Measurements from ENCODE around the gene GABRA6. TPM values are rescaled to one million over a fixed set of nuclear protein-coding genes. Genes with fewer than 3 reads are reported as not detected.

Gene GABRA6
- total and polyA plus RNA-seq, 4 donors = not detected

DNA sequence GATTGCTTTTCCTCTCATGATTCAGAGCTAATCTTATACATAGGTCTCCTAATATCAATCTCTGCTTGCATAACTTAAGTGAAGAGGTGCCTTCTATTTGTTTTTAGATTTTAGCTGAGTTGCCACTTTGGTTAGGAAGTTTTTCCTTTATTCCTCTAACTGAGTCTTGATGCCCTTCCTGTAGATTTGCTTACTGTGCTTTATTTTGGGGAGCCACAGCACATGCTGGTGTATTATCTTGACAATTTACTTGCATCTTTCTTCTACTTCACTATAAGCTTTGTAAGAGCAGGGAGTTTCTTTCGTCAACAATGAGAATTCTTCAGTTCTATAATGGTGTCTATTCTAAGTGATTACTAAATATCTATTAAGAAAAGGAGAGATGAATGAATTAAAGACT lies 54.9 kb downstream of the GABRA6 start:
- ATAC-seq (ENCODE audit: insufficient read depth, low FRiP score) (no peak), DNase-seq (no peak)
- no peak overlapping the region for H3K27ac ChIP-seq (ENCODE audit: low read depth in 1 of 2, low read length in 1 of 2)
- H3K4me3 ChIP-seq = no peak overlapping the region
- no peaks in the 10 kb centered on the region for H3K27me3 ChIP-seq (ENCODE audit: control insufficient read depth in 3 of 3, insufficient read depth in 3 of 3, low read length in 2 of 3)
- H3K9me3 ChIP-seq (ENCODE audit: control insufficient read depth in 4 of 4, insufficient read depth in 3 of 4, low read length in 3 of 4) = peaks cover 0 to 4% (median 1%) of the 10 kb centered on the region in 4 donors
- WGBS, 2 donors = 89 to 91% methylated on average over 1 of the region's 1 CpG
- H3K36me3 ChIP-seq (ENCODE audit: control insufficient read depth in 4 of 4, insufficient read depth in 4 of 4, low read length in 4 of 4) = no peaks in the 10 kb centered on the region
- no peak overlapping the region for H3K9ac ChIP-seq (ENCODE audit: insufficient read depth in 1 of 2, low read length in 2 of 2)
- TF ChIP-seq, protein P1, sequence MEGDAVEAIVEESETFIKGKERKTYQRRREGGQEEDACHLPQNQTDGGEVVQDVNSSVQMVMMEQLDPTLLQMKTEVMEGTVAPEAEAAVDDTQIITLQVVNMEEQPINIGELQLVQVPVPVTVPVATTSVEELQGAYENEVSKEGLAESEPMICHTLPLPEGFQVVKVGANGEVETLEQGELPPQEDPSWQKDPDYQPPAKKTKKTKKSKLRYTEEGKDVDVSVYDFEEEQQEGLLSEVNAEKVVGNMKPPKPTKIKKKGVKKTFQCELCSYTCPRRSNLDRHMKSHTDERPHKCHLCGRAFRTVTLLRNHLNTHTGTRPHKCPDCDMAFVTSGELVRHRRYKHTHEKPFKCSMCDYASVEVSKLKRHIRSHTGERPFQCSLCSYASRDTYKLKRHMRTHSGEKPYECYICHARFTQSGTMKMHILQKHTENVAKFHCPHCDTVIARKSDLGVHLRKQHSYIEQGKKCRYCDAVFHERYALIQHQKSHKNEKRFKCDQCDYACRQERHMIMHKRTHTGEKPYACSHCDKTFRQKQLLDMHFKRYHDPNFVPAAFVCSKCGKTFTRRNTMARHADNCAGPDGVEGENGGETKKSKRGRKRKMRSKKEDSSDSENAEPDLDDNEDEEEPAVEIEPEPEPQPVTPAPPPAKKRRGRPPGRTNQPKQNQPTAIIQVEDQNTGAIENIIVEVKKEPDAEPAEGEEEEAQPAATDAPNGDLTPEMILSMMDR (IDR thresholded peaks at IDR 0.05; ENCODE audit: control extremely low read depth, extremely low read depth) = no peak
- no peaks in the 10 kb centered on the region for H3K4me1 ChIP-seq (ENCODE audit: control insufficient read depth in 5 of 5, insufficient read depth in 5 of 5, low read length in 5 of 5)

DNA sequence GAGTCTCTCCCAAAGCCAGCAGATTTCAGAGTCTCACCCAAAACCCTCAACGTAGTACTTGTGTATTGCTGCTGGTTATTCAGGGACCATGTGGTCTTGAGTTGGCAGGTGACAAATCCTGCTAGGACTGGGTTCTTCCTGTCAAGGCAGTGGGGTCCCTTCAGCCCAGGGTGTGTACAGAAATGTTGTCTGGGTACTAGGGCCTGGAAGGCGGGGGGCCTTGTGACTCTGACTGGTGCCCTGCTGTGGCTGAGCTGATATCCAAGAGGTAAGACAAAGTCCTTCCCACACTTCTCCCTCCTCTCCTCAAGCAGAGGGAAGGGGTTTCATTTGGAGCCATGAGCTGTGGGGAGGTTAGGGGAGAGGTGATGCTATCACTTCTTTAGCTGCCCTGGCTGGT lies 58.8 kb downstream of the GABRA6 start:
- ATAC-seq (ENCODE audit: insufficient read depth, low FRiP score) = no peak
- WGBS, 2 donors = 85 to 88% methylated on average over 2 of the region's 2 CpGs

GRCh38 chr5:161745392-161745791 lies 59.9 kb downstream of the GABRA6 start:
- Histone ChIP-seq H3K27ac (ENCODE audit: low read depth in 1 of 2, low read length in 1 of 2) (no peak overlapping the region), H3K9me3 (ENCODE audit: control insufficient read depth in 4 of 4, insufficient read depth in 3 of 4, low read length in 3 of 4) (peaks cover 0 to 5% (median 2%) of the 10 kb centered on the region in 4 donors), H3K9ac (ENCODE audit: insufficient read depth in 1 of 2, low read length in 2 of 2) (no peak overlapping the region), H3K36me3 (ENCODE audit: control insufficient read depth in 4 of 4, insufficient read depth in 4 of 4, low read length in 4 of 4) (no peaks in the 10 kb centered on the region), H3K4me3 (no peak overlapping the region), H3K4me1 (ENCODE audit: control insufficient read depth in 5 of 5, insufficient read depth in 5 of 5, low read length in 5 of 5) (no peaks in the 10 kb centered on the region), H3K27me3 (ENCODE audit: control insufficient read depth in 3 of 3, insufficient read depth in 3 of 3, low read length in 2 of 3) (no peaks in the 10 kb centered on the region)
- ATAC-seq (ENCODE audit: insufficient read depth, low FRiP score) (no peak), DNase-seq (no peak)
- TF ChIP-seq, protein P1 (IDR thresholded peaks at IDR 0.05; ENCODE audit: control extremely low read depth, extremely low read depth) = no peak
- 64% methylated on average over 3 of the region's 3 CpGs for WGBS, 2 donors

More for the DNA sequence above, 58.8 kb downstream of the GABRA6 start:
- Histone ChIP-seq H3K27ac (ENCODE audit: low read depth in 1 of 2, low read length in 1 of 2) (no peak overlapping the region), H3K9me3 (ENCODE audit: control insufficient read depth in 4 of 4, insufficient read depth in 3 of 4, low read length in 3 of 4) (peaks cover 0 to 5% (median 2%) of the 10 kb centered on the region in 4 donors), H3K9ac (ENCODE audit: insufficient read depth in 1 of 2, low read length in 2 of 2) (no peak overlapping the region), H3K36me3 (ENCODE audit: control insufficient read depth in 4 of 4, insufficient read depth in 4 of 4, low read length in 4 of 4) (no peaks in the 10 kb centered on the region), H3K4me1 (ENCODE audit: control insufficient read depth in 5 of 5, insufficient read depth in 5 of 5, low read length in 5 of 5) (no peaks in the 10 kb centered on the region), H3K4me3 (no peak overlapping the region), H3K27me3 (ENCODE audit: control insufficient read depth in 3 of 3, insufficient read depth in 3 of 3, low read length in 2 of 3) (no peaks in the 10 kb centered on the region)
- DNase-seq = no peak
- TF ChIP-seq, protein P1 (IDR thresholded peaks at IDR 0.05; ENCODE audit: control extremely low read depth, extremely low read depth) = no peak

DNA sequence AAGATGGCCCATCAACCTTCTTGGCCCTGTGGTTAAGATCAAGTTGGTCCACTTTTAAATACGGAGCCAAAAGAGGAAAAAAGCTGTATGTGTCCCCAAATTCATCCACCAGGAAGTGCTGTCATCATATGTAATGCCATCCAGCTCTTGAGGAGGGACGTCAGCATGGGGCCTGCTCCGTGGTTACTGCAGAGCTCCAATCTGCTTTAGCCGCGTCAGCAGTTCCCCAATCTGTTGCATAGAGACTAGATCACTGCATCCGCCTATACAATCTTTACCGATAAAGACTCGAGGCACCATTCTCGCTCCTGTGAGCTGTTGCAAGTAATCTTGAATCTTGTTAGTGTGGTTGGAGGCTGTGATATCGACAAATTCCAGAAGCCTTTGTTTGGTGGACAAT lies 65.7 kb downstream of the GABRA6 start:
- Histone ChIP-seq H3K27ac (ENCODE audit: low read depth in 1 of 2, low read length in 1 of 2) (no peak overlapping the region), H3K27me3 (ENCODE audit: control insufficient read depth in 3 of 3, insufficient read depth in 3 of 3, low read length in 2 of 3) (no peaks in the 10 kb centered on the region), H3K9me3 (ENCODE audit: control insufficient read depth in 4 of 4, insufficient read depth in 3 of 4, low read length in 3 of 4) (peaks cover 0 to 3% (median under 1%) of the 10 kb centered on the region in 4 donors), H3K36me3 (ENCODE audit: control insufficient read depth in 4 of 4, insufficient read depth in 4 of 4, low read length in 4 of 4) (no peaks in the 10 kb centered on the region), H3K4me1 (ENCODE audit: control insufficient read depth in 5 of 5, insufficient read depth in 5 of 5, low read length in 5 of 5) (no peaks in the 10 kb centered on the region), H3K9ac (ENCODE audit: insufficient read depth in 1 of 2, low read length in 2 of 2) (no peak overlapping the region), H3K4me3 (no peak overlapping the region)
- ATAC-seq (ENCODE audit: insufficient read depth, low FRiP score) (no peak), DNase-seq (no peak)
- 85 to 87% methylated on average over 10 of the region's 10 CpGs for WGBS, 2 donors
- TF ChIP-seq, protein P1 (IDR thresholded peaks at IDR 0.05; ENCODE audit: control extremely low read depth, extremely low read depth) = no peak

Data from lung (tissue), 12 donors.